Common myeloid progenitor, CD34-positive (primary cell): ENCODE measurements around the gene ITGA6.

Experiments
- CTCF ChIA-PET: fragments of 350-600 bp; sonication (Branson Sonifier 250); formaldehyde crosslinking; loops from one replicate; lab custom pipeline; 2021; ENCODE audit warnings: antibody characterized with exemption; lab: Charles Lee
- POLR2A ChIA-PET: fragments of 350-600 bp; sonication (Branson Sonifier 250); formaldehyde crosslinking; loops from one replicate; lab custom pipeline; 2021; ENCODE audit warnings: antibody characterized with exemption; lab: Charles Lee
- DNase-seq, 3 donors: peaks; one replicate each; pipeline versions ENCODE4 v3.0.0 to v3.0.0-alpha.2; 2013
- H3K27ac ChIP-seq, 2 experiments: 1 replicate in 1 of 2; 2 replicates in 1 of 2; pipeline ENCODE4 v1.7.0; 2013; ENCODE audit warnings: inconsistent platforms in 2 of 2, low read length in 2 of 2, mild to moderate bottlenecking in 2 of 2, low read depth in 1 of 2, moderate library complexity in 1 of 2; ENCODE audit not compliant: severe bottlenecking in 2 of 2, insufficient read depth in 1 of 2, poor library complexity in 1 of 2
- H3K27me3 ChIP-seq, 5 experiments: replicated peaks in 2 of 5; 1 replicate in 3 of 5; 2 replicates in 2 of 5; pipeline versions ENCODE4 v1.6.1 to v1.7.0; 2013; ENCODE audit warnings: low read length in 4 of 5, mild to moderate bottlenecking in 2 of 5, moderate library complexity in 2 of 5, inconsistent platforms in 1 of 5; ENCODE audit not compliant: insufficient read depth in 5 of 5, control insufficient read depth in 4 of 5
- H3K36me3 ChIP-seq, 4 experiments: 1 replicate in 2 of 4; 2 replicates in 2 of 4; pipeline versions ENCODE4 v1.6.1 to v1.7.0; 2013; ENCODE audit warnings: low read length in 3 of 4, control low read depth in 1 of 4, mild to moderate bottlenecking in 1 of 4; ENCODE audit not compliant: control insufficient read depth in 4 of 4, insufficient read depth in 4 of 4
- H3K4me1 ChIP-seq, 4 experiments: 1 replicate in 3 of 4; 2 replicates in 1 of 4; pipeline versions ENCODE4 v1.6.1 to v1.7.1; 2013; ENCODE audit warnings: low read length in 3 of 4, mild to moderate bottlenecking in 3 of 4, control low read depth in 1 of 4, inconsistent platforms in 1 of 4, moderate library complexity in 1 of 4; ENCODE audit not compliant: control insufficient read depth in 4 of 4, insufficient read depth in 4 of 4; ENCODE audit errors: control extremely low read depth in 1 of 4
- H3K4me3 ChIP-seq, 7 experiments: 1 replicate in 4 of 7; 2 replicates in 3 of 7; pipeline versions ENCODE4 v1.5.1 to v1.7.0; 2013; ENCODE audit warnings: mild to moderate bottlenecking in 7 of 7, low read length in 6 of 7, moderate library complexity in 6 of 7, inconsistent platforms in 2 of 7, low read depth in 2 of 7, control low read depth in 1 of 7; ENCODE audit not compliant: insufficient read depth in 4 of 7, control insufficient read depth in 1 of 7; ENCODE audit errors: extremely low read depth in 1 of 7
- H3K9me3 ChIP-seq, 5 experiments: 1 replicate in 4 of 5; 2 replicates in 1 of 5; pipeline versions ENCODE4 v1.6.1 to v1.7.1; 2013; ENCODE audit warnings: low read length in 4 of 5, mild to moderate bottlenecking in 2 of 5, inconsistent platforms in 1 of 5, low read depth in 1 of 5, moderate library complexity in 1 of 5; ENCODE audit not compliant: control insufficient read depth in 4 of 5, insufficient read depth in 2 of 5; ENCODE audit errors: control extremely low read depth in 1 of 5
- WGBS: methylation state at CpG from one replicate; pipeline ENCODE4 v1.1.5; 2013; ENCODE audit not compliant: insufficient coverage; 5-methylcytosine and 5-hydroxymethylcytosine counted together

Gene ITGA6

GRCh38 chr2:172395503-172395902 lies 31.9 kb upstream of the ITGA6 start:
- H3K27me3 ChIP-seq = no peaks in the 10 kb centered on the region
- 0% methylated on average over 1 of the region's 3 CpGs for WGBS
- CTCF ChIA-PET = interaction anchor here (1.0 to 2.5 kb wide), 16 partner anchors 10 to 169 kb away, joined by 3 to 13 read pairs (median 4); no protein-coding TSS in a partner anchor
- no peaks in the 10 kb centered on the region for H3K36me3 ChIP-seq
- no peak overlapping the region for H3K4me3 ChIP-seq
- peak; percentile 92 to 96 (median 95) for DNase-seq
- no peak overlapping the region for H3K27ac ChIP-seq
- no peaks in the 10 kb centered on the region for H3K9me3 ChIP-seq
- POLR2A ChIA-PET = interaction anchor here (0.7 to 1.3 kb wide), 2 partner anchors 32 to 316 kb away, joined by 3 to 4 read pairs; partner anchors contain the start of gene ITGA6
- peaks cover 9 to 51% (median 42%) of the 10 kb centered on the region in 4 experiments for H3K4me1 ChIP-seq

GRCh38 chr2:172397148-172397834 lies 30.1 kb upstream of the ITGA6 start:
- 94% methylated on average over 3 of the region's 6 CpGs for WGBS
- ChIA-PET POLR2A (no interaction called here), CTCF (interaction anchor here (1.0 to 2.5 kb wide), 6 partner anchors 10 to 88 kb away, joined by 3 to 13 read pairs (median 6); no protein-coding TSS in a partner anchor)
- Histone ChIP-seq H3K4me1 (peaks cover 6 to 45% (median 36%) of the 10 kb centered on the region in 4 experiments), H3K4me3 (no peak overlapping the region), H3K9me3 (no peaks in the 10 kb centered on the region), H3K27me3 (no peaks in the 10 kb centered on the region), H3K36me3 (no peaks in the 10 kb centered on the region), H3K27ac (no peak overlapping the region)
- DNase-seq = no peak

DNA sequence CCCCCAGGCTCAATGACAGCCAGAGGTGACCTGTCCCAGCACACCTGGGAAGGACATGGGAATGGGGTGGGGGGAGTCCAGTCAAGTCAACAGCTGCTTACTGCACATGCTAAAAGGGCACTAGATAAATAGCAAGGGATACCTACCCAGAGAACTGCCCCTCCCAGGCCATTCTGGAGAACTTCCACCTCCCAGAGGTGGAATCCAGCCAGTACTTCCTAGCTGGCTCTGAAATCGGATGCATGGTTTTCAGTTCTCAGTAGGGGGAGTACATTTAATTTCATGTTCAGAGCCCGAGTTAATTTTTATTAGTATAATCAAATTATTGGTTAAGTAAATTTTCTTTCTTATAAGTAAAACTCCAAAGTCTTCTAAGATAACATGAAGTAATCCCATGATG lies 28.9 kb upstream of the ITGA6 start:
- Histone ChIP-seq H3K27ac (no peak overlapping the region), H3K27me3 (no peaks in the 10 kb centered on the region), H3K4me3 (no peak overlapping the region), H3K4me1 (peaks cover 6 to 35% (median 30%) of the 10 kb centered on the region in 4 experiments), H3K36me3 (no peaks in the 10 kb centered on the region), H3K9me3 (no peaks in the 10 kb centered on the region)
- CTCF ChIA-PET = interaction anchor here (0.6 to 1.9 kb wide), 8 partner anchors 14 to 128 kb away, joined by 3 to 7 read pairs (median 4); partner anchors contain the start of gene ITGA6
- no CpG with 5 or more reads among the region's 2 CpGs for WGBS
- no peak for DNase-seq
- POLR2A ChIA-PET = no interaction called here

DNA sequence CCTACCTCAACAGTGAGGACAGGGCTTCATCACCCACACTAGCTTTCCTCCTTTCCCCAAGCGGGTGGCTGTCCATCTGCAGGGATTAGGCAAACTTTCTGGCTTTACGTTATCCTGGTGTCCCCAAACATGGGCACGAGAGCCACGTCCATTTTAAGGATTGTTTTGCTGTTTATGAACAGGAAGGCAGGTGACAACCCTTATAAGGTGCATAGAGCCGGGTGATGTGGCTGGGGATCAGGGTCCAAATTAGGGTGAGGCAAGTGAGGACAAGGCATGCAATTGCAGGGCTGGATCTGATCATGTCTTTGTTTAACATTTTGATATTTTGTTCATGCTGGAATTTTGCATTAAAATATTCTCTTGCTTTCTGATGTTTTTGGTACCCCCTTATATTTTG lies 27.6 kb upstream of the ITGA6 start:
- H3K27me3 ChIP-seq = no peaks in the 10 kb centered on the region
- ChIA-PET POLR2A (no interaction called here), CTCF (interaction anchor here (1.5 kb wide), 1 partner anchor 14 kb away, joined by 4 read pairs; no protein-coding TSS in a partner anchor)
- no peak for DNase-seq
- H3K4me3 ChIP-seq = no peak overlapping the region
- H3K4me1 ChIP-seq = peaks cover 4 to 22% (median 18%) of the 10 kb centered on the region in 4 experiments
- no peaks in the 10 kb centered on the region for H3K36me3 ChIP-seq
- WGBS = 90% methylated on average over 2 of the region's 5 CpGs
- no peaks in the 10 kb centered on the region for H3K9me3 ChIP-seq
- no peak overlapping the region for H3K27ac ChIP-seq

GRCh38 chr2:172402198-172402597 lies 25.2 kb upstream of the ITGA6 start:
- Histone ChIP-seq H3K27me3 (no peaks in the 10 kb centered on the region), H3K9me3 (no peaks in the 10 kb centered on the region), H3K36me3 (no peaks in the 10 kb centered on the region), H3K4me1 (peaks cover 0 to under 1% (median 0%) of the 10 kb centered on the region in 4 experiments), H3K4me3 (no peak overlapping the region), H3K27ac (no peak overlapping the region)
- ChIA-PET CTCF (no interaction called here), POLR2A (no interaction called here)
- WGBS = no CpG with 5 or more reads among the region's 1 CpG
- no peak for DNase-seq

GRCh38 chr2:172403402-172403801 lies 24.0 kb upstream of the ITGA6 start:
- no peak overlapping the region for H3K27ac ChIP-seq
- no peaks in the 10 kb centered on the region for H3K36me3 ChIP-seq
- no peaks in the 10 kb centered on the region for H3K4me1 ChIP-seq
- H3K9me3 ChIP-seq = no peaks in the 10 kb centered on the region
- no peak overlapping the region for H3K4me3 ChIP-seq
- H3K27me3 ChIP-seq = no peaks in the 10 kb centered on the region
- no peak for DNase-seq
- 96% methylated on average over 4 of the region's 4 CpGs for WGBS
- ChIA-PET POLR2A (no interaction called here), CTCF (interaction anchor here (0.6 kb wide), 1 partner anchor 22 kb away, joined by 3 read pairs; no protein-coding TSS in a partner anchor)

- no peaks in the 10 kb centered on the region for H3K36me3 ChIP-seq
- POLR2A ChIA-PET = interaction anchor here (0.6 kb wide), 1 partner anchor 21 kb away, joined by 3 read pairs; no protein-coding TSS in a partner anchor
- H3K27me3 ChIP-seq = no peaks in the 10 kb centered on the region
- no peaks in the 10 kb centered on the region for H3K9me3 ChIP-seq
- 100% methylated on average over 3 of the region's 5 CpGs for WGBS
- no peak for DNase-seq
- H3K4me3 ChIP-seq = no peak overlapping the region
- H3K4me1 ChIP-seq = no peaks in the 10 kb centered on the region
- CTCF ChIA-PET = interaction anchor here (0.6 kb wide), 2 partner anchors 22 to 230 kb away, joined by 3 to 4 read pairs; no protein-coding TSS in a partner anchor
- no peak overlapping the region for H3K27ac ChIP-seq
These were observed 23.4 kb upstream of the ITGA6 start for GRCh38 chr2:172403881-172404468.
